Progenitor cell of endocrine pancreas (in vitro differentiated cells): ENCODE data around the gene ZNF429. TPM values are rescaled to one million over a fixed set of nuclear protein-coding genes. Genes with fewer than 3 reads are reported as not detected.
A peak's percentile ranks its signal among the peaks of the same experiment; 100 is the strongest.

Experiments used
- DNase-seq: peaks from one replicate; pipeline ENCODE4 v3.0.0; 2021; ENCODE audit warnings: low spot score; ENCODE audit not compliant: unreplicated experiment
- H3K27ac Mint-ChIP-seq: 2 replicates; pipeline ENCODE4 v1.8.0; 2021; ENCODE audit warnings: mild to moderate bottlenecking, moderate library complexity, mixed read lengths
- H3K27me3 Mint-ChIP-seq: 2 replicates; pipeline ENCODE4 v1.8.0; 2021; ENCODE audit warnings: mixed read lengths
- H3K36me3 Mint-ChIP-seq: 2 replicates; pipeline ENCODE4 v1.8.0; 2022; ENCODE audit warnings: mixed read lengths; ENCODE audit not compliant: insufficient read depth
- H3K4me1 Mint-ChIP-seq: 2 replicates; pipeline ENCODE4 v1.8.0; 2021; ENCODE audit warnings: low read depth, mixed read lengths
- H3K4me3 Mint-ChIP-seq: 2 replicates; pipeline ENCODE4 v1.8.0; 2021; ENCODE audit warnings: low read depth, mild to moderate bottlenecking, moderate library complexity, mixed read lengths
- H3K9me3 Mint-ChIP-seq: 2 replicates; pipeline ENCODE4 v1.8.0; 2021; ENCODE audit warnings: low read depth, mixed read lengths
- CTCF ChIP-seq: fragments of 200-600 bp; sonication (generic); IDR thresholded peaks from one replicate; pipeline ENCODE4 v1.5.0; 2021; ENCODE audit warnings: antibody characterized with exemption, mild to moderate bottlenecking; ENCODE audit not compliant: unreplicated experiment
- total RNA-seq: library from RNA; stranded (reverse); gene quantifications from 2 replicates; pipeline ENCODE4 v1.2.1, GENCODE V29; 2021

The ZNF429 gene
- total RNA-seq, 1 donor from 2014 or later = 31.7 TPM

- Mint-ChIP-seq H3K36me3 (peaks cover 21% of the 10 kb centered on the region), H3K4me1 (peaks cover 5% of the 10 kb centered on the region), H3K27ac (peak overlapping the region; percentile 86), H3K9me3 (peaks cover 16% of the 10 kb centered on the region), H3K27me3 (no peaks in the 10 kb centered on the region), H3K4me3 (peak overlapping the region; percentile 82)
- TF ChIP-seq CTCF = no peak
- peak; percentile 17 for DNase-seq
Observed at GRCh38 chr19:21586311-21587116, 81.1 kb downstream of the ZNF429 start.

GRCh38 chr19:21587117-21587461 lies 81.7 kb downstream of the ZNF429 start:
- H3K36me3 Mint-ChIP-seq = peaks cover 15% of the 10 kb centered on the region
- DNase-seq = no peak
- no peak for TF ChIP-seq CTCF
- peak overlapping the region; percentile 82 for H3K4me3 Mint-ChIP-seq
- peaks cover 5% of the 10 kb centered on the region for H3K4me1 Mint-ChIP-seq
- peaks cover 11% of the 10 kb centered on the region for H3K9me3 Mint-ChIP-seq
- no peaks in the 10 kb centered on the region for H3K27me3 Mint-ChIP-seq
- peak overlapping the region; percentile 86 for H3K27ac Mint-ChIP-seq

- Mint-ChIP-seq H3K4me3 (peak overlapping the region; percentile 82), H3K27ac (no peak overlapping the region), H3K27me3 (no peaks in the 10 kb centered on the region), H3K9me3 (peaks cover 11% of the 10 kb centered on the region), H3K4me1 (peaks cover 5% of the 10 kb centered on the region), H3K36me3 (peaks cover 14% of the 10 kb centered on the region)
- DNase-seq = no peak
- TF ChIP-seq CTCF = no peak
Observed at GRCh38 chr19:21587549-21587948, 82.1 kb downstream of the ZNF429 start.

- Mint-ChIP-seq H3K4me1 (peaks cover 5% of the 10 kb centered on the region), H3K9me3 (peaks cover 11% of the 10 kb centered on the region), H3K36me3 (peaks cover 12% of the 10 kb centered on the region), H3K27ac (no peak overlapping the region), H3K27me3 (no peaks in the 10 kb centered on the region), H3K4me3 (peak overlapping the region; percentile 82)
- no peak for TF ChIP-seq CTCF
- no peak for DNase-seq
Observed at GRCh38 chr19:21588065-21588601, 82.7 kb downstream of the ZNF429 start.

- Mint-ChIP-seq H3K27ac (no peak overlapping the region), H3K36me3 (peaks cover 5% of the 10 kb centered on the region), H3K4me3 (no peak overlapping the region), H3K9me3 (peaks cover 11% of the 10 kb centered on the region), H3K27me3 (no peaks in the 10 kb centered on the region), H3K4me1 (peaks cover 4% of the 10 kb centered on the region)
- DNase-seq = no peak
- TF ChIP-seq CTCF = no peak
Observed at GRCh38 chr19:21590867-21591266, 85.5 kb downstream of the ZNF429 start.
